Natural killer cell treated with Interleukin-12 subunit alpha and Interleukin-12 subunit beta and Interleukin-15 and Interleukin-18, amount 100 ng/mL, for 72 hours (primary cell): ENCODE measurements around the gene TYW1B. TPM values are rescaled to one million over a fixed set of nuclear protein-coding genes. Genes with fewer than 3 reads are reported as not detected.
A peak's percentile ranks its signal among the peaks of the same experiment; 100 is the strongest.
"Not testable (repeated sequence)": the region's sequence is repeated elsewhere in the genome, so short reads cannot be mapped to it uniquely, and the experiment has no call there.

Experiments
- ATAC-seq, 2 donors: fragments of 150-1000 bp; cut with Tn5 transposase in 1 of 2; sonication (Bioruptor Pico), chemical (Tn5 transposase) in 1 of 2; 2 replicates each; pipeline ENCODE4 v1.10.0; 2021
- DNase-seq: peaks from one replicate; pipeline ENCODE4 v3.0.0; 2022; ENCODE audit warnings: low spot score
- H3K27ac Mint-ChIP-seq, 2 donors: 1 replicate in 1 of 2; 2 replicates in 1 of 2; pipeline ENCODE4 v1.8.0; 2022; ENCODE audit warnings: mixed read lengths in 2 of 2, mild to moderate bottlenecking in 1 of 2, moderate library complexity in 1 of 2
- H3K27me3 Mint-ChIP-seq, 2 donors: 1 replicate in 1 of 2; 2 replicates in 1 of 2; pipeline ENCODE4 v1.8.0; 2022; ENCODE audit warnings: mixed read lengths in 2 of 2
- H3K36me3 Mint-ChIP-seq: one replicate; pipeline ENCODE4 v1.8.0; 2022; ENCODE audit warnings: mixed read lengths
- H3K4me1 Mint-ChIP-seq, 2 donors: 1 replicate in 1 of 2; 2 replicates in 1 of 2; pipeline ENCODE4 v1.8.0; 2022; ENCODE audit warnings: low read depth in 2 of 2, mixed read lengths in 2 of 2, mild to moderate bottlenecking in 1 of 2
- H3K4me3 Mint-ChIP-seq: one replicate; pipeline ENCODE4 v1.8.0; 2022; ENCODE audit warnings: mixed read lengths
- H3K9me3 Mint-ChIP-seq: 2 replicates; pipeline ENCODE4 v1.8.0; 2022; ENCODE audit warnings: mixed read lengths
- total RNA-seq, 2 donors: library from RNA; stranded (reverse); gene quantifications; one replicate each; pipeline ENCODE4 v1.2.3, GENCODE V29; 2022

Gene TYW1B, protein sequence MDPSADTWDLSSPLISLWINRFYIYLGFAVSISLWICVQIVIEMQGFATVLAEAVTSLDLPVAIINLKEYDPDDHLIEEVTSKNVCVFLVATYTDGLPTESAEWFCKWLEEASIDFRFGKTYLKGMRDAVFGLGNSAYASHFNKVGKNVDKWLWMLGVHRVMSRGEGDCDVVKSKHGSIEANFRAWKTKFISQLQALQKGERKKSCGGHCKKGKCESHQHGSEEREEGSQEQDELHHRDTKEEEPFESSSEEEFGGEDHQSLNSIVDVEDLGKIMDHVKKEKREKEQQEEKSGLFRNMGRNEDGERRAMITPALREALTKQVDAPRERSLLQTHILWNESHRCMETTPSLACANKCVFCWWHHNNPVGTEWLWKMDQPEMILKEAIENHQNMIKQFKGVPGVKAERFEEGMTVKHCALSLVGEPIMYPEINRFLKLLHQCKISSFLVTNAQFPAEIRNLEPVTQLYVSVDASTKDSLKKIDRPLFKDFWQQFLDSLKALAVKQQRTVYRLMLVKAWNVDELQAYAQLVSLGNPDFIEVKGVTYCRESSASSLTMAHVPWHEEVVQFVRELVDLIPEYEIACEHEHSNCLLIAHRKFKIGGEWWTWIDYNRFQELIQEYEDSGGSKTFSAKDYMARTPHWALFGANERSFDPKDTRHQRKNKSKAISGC
- total RNA-seq = 10 to 100 TPM in 1 of 2 donors, 1 to 10 TPM in 1; 7.5 to 12.4 TPM

DNA sequence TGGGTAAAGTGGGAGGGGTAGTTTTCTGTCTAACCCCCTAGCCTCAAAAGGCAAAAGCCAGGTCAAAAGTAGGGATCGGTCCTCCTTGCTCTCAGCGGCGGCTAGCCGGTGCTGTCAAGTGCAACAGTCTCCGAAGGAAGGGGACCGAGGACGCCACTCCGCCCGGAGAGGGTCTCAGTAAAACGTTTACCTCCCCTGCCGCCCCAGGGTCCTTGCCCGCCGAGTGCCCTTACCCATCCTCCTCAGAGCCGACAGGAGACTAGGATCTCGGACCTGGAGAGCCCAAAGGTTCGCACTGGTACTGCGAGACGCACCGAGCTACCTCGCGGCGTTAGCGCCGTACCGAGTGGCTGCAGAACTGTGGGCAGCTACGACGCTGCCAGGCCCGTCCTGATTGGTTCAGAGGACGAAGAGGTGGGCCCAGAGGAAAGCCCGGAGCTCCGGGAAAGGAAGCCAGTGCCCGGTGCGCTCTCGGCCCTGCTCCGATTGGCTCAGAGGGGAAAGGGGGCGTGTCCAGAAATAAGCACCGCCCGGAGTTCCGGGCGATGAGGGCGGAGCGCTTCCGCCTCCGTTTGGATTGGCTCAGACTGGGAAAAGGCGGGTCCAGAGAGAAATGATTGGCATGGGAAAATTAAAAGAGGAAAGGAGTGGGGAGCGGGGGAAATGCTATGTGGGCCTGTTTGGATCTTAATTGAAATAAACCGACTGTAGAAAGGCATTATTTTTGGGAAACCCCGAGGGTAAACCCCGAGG lies at the start of gene TYW1B:
Gene TYW1B, minus strand, starts transcription at position 362 of the 753 bp plus-strand sequence. Its CDS starts 125 bp downstream, at position 237.
- peak within 1 kb of the TSS; percentile 87 to 91 for H3K27ac Mint-ChIP-seq
- DNase-seq = peak; percentile 98
- peaks cover 15% of the 10 kb centered on the region for H3K36me3 Mint-ChIP-seq
- H3K4me1 Mint-ChIP-seq = peaks cover 19 to 26% of the 10 kb centered on the region in 2 donors
- H3K27me3 Mint-ChIP-seq, H3K9me3 Mint-ChIP-seq: not testable (repeated sequence)
- ATAC-seq = peak; percentile 96
- peak within 1 kb of the TSS; percentile 95 for H3K4me3 Mint-ChIP-seq

- not testable (repeated sequence) for ATAC-seq, DNase-seq, H3K4me1 Mint-ChIP-seq, H3K36me3 Mint-ChIP-seq, H3K27ac Mint-ChIP-seq, H3K9me3 Mint-ChIP-seq, H3K27me3 Mint-ChIP-seq, H3K4me3 Mint-ChIP-seq
These were observed 39.6 kb upstream of the TYW1B start for GRCh38 chr7:72867591-72867990.

DNA sequence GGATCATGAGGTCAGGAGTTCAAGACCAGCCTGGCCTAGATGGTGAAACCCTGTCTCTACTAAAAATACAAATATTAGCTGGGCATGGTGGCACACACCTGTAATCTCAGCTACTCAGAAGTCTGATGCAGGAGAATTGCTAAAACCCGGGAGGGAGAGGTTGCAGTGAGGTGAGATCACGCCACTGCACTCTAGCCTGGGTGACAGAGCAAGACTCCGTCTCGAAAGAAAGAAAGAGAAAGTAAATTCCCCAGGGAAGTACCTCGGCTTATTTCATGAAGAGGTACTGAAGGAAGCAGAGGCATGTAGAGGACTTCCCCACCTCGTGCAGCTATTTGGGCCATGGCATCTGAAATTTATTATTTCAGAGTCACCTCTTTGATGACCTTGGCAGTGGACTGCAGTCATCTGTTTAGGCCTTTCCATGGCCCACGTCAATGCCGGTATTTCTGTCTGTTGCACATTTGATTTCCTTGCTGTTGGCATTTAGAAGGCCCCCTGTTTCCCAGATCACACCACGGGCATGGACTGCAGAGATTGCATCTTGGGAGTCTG lies 30.9 kb upstream of the TYW1B start:
- not testable (repeated sequence) for H3K9me3 Mint-ChIP-seq, H3K27me3 Mint-ChIP-seq, DNase-seq, H3K36me3 Mint-ChIP-seq, ATAC-seq, H3K4me1 Mint-ChIP-seq, H3K27ac Mint-ChIP-seq, H3K4me3 Mint-ChIP-seq

DNA sequence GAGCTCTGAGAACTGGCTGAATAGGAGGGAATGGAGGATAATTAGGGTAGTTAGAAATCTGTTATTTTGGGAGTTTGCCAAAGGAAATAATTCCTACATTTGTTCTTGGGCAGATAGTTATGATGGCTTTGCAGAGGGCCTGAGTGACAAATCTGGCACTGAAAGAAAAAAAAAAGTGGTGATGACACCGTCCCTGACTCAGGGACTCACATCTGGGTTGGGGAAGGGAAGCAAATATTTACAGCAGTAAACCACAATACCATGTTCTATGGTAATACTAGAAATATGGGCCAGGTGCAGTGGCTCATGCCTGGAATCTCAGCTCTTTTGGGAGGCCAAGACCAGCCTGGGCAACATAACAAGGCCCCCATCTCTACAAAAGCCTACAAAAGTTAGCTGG lies 29.9 kb upstream of the TYW1B start:
- H3K36me3 Mint-ChIP-seq, DNase-seq, H3K27me3 Mint-ChIP-seq, H3K4me1 Mint-ChIP-seq, ATAC-seq, H3K27ac Mint-ChIP-seq, H3K4me3 Mint-ChIP-seq, H3K9me3 Mint-ChIP-seq: not testable (repeated sequence)

DNA sequence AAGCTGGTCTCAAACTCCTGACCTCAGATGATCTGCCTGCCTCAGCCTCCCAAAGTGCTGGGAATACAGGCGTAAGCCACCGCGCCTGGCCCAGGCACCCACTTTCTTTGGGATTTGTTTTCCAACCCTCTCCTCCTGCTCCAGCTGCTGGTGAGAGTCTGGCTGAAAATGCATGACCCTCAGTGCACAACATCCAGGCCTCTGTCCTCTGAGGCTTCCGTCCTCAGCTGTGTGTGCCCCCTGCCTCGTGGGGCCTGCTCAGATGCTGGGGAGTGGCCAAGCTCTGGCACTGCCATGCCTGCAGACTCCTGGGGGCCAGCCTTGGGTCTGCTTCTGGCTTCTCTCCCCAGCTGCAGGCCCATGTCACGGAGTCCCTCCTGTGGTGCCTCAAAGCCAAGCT lies 27.3 kb upstream of the TYW1B start:
- ATAC-seq, DNase-seq, H3K27ac Mint-ChIP-seq, H3K4me3 Mint-ChIP-seq, H3K36me3 Mint-ChIP-seq, H3K9me3 Mint-ChIP-seq, H3K27me3 Mint-ChIP-seq, H3K4me1 Mint-ChIP-seq: not testable (repeated sequence)

GRCh38 chr7:72852937-72853336 lies 24.9 kb upstream of the TYW1B start:
- H3K36me3 Mint-ChIP-seq, H3K4me1 Mint-ChIP-seq, H3K9me3 Mint-ChIP-seq, DNase-seq, H3K27me3 Mint-ChIP-seq, ATAC-seq, H3K27ac Mint-ChIP-seq, H3K4me3 Mint-ChIP-seq: not testable (repeated sequence)

DNA sequence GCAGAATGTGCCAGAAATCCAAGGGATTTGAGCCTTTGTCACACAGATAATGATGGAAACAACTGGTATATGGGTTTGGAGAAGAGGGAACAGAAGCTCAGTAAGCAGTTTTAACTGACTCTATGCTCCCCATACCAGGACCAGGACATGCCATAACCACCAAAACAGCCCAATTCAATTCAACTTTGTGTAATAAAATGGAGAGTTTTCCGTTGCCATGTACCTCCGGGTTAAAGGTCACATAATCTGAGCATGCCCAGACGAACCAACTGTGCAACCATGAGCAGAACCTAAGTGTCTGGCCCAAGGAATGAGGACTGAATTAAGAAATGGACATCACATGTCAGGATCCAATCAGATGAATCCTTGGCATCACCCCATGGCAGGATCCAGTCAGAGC lies 22.7 kb upstream of the TYW1B start:
- not testable (repeated sequence) for H3K9me3 Mint-ChIP-seq, H3K4me3 Mint-ChIP-seq, H3K27me3 Mint-ChIP-seq, H3K36me3 Mint-ChIP-seq, DNase-seq, H3K27ac Mint-ChIP-seq, ATAC-seq, H3K4me1 Mint-ChIP-seq

DNA sequence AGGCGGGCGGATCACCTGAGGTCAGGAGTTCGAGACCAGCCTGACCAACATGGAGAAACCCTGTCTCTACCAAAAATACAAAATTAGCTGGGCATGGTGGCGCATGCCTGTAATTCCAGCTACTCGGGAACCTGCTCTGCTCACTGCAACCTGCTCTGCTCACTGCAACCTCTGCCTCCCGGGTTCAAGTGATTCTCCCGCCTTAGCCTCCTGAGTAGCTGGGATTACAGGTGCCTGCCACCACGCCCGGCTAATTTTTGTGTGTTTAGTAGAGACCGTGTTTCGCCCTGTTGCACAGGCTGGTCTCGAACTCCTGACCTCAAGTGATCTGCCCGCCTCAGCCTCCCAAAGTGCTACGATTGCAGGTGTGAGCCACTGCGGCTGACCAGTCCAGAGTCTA lies 16.1 kb upstream of the TYW1B start:
- H3K27ac Mint-ChIP-seq, H3K4me1 Mint-ChIP-seq, H3K27me3 Mint-ChIP-seq, ATAC-seq, H3K4me3 Mint-ChIP-seq, DNase-seq: not testable (repeated sequence)
- H3K9me3 Mint-ChIP-seq = peaks cover 11% of the 10 kb centered on the region
- H3K36me3 Mint-ChIP-seq = peaks cover 13% of the 10 kb centered on the region

GRCh38 chr7:72843166-72843565 lies 15.2 kb upstream of the TYW1B start:
- not testable (repeated sequence) for H3K4me1 Mint-ChIP-seq, H3K4me3 Mint-ChIP-seq, ATAC-seq, DNase-seq, H3K27me3 Mint-ChIP-seq, H3K27ac Mint-ChIP-seq
- H3K9me3 Mint-ChIP-seq = peaks cover 11% of the 10 kb centered on the region
- H3K36me3 Mint-ChIP-seq = peaks cover 13% of the 10 kb centered on the region

GRCh38 chr7:72840966-72841511 lies 13.0 kb upstream of the TYW1B start:
- ATAC-seq, DNase-seq, H3K27ac Mint-ChIP-seq, H3K4me1 Mint-ChIP-seq, H3K4me3 Mint-ChIP-seq, H3K27me3 Mint-ChIP-seq: not testable (repeated sequence)
- peaks cover 26% of the 10 kb centered on the region for H3K36me3 Mint-ChIP-seq
- H3K9me3 Mint-ChIP-seq = peaks cover 11% of the 10 kb centered on the region

- not testable (repeated sequence) for ATAC-seq, H3K27me3 Mint-ChIP-seq, H3K4me3 Mint-ChIP-seq, H3K27ac Mint-ChIP-seq, H3K4me1 Mint-ChIP-seq, DNase-seq
- H3K36me3 Mint-ChIP-seq = peaks cover 27% of the 10 kb centered on the region
- peaks cover 11% of the 10 kb centered on the region for H3K9me3 Mint-ChIP-seq
These were observed 10.3 kb upstream of the TYW1B start for GRCh38 chr7:72838315-72838714.

GRCh38 chr7:72837291-72837690 lies 9.3 kb upstream of the TYW1B start:
- ATAC-seq, H3K27ac Mint-ChIP-seq, DNase-seq, H3K27me3 Mint-ChIP-seq, H3K4me3 Mint-ChIP-seq: not testable (repeated sequence)
- peaks cover 34% of the 10 kb centered on the region for H3K36me3 Mint-ChIP-seq
- peaks cover 11% of the 10 kb centered on the region for H3K9me3 Mint-ChIP-seq
- peaks cover 7 to 10% of the 10 kb centered on the region in 2 donors for H3K4me1 Mint-ChIP-seq

GRCh38 chr7:72830567-72830966 lies 2.6 kb upstream of the TYW1B start:
- peaks cover 19% of the 10 kb centered on the region for H3K36me3 Mint-ChIP-seq
- H3K27ac Mint-ChIP-seq = peak overlapping the region; percentile 87 to 91
- H3K9me3 Mint-ChIP-seq, ATAC-seq, DNase-seq, H3K27me3 Mint-ChIP-seq: not testable (repeated sequence)
- H3K4me3 Mint-ChIP-seq = peak overlapping the region; percentile 95
- peaks cover 19 to 29% of the 10 kb centered on the region in 2 donors for H3K4me1 Mint-ChIP-seq
